GM21737 (cell line): ENCODE results near the gene EXOSC1.
A peak's percentile ranks its signal among the peaks of the same experiment; 100 is the strongest.
"Not testable (repeated sequence)": the region's sequence is repeated elsewhere in the genome, so short reads cannot be mapped to it uniquely, and the experiment has no call there.

Experiments used
- ATAC-seq: cut with Tn5 transposase; IDR thresholded peaks from one replicate; pipeline ENCODE4 v1.9.1; 2021; ENCODE audit warnings: mild to moderate bottlenecking, moderate library complexity; ENCODE audit not compliant: unreplicated experiment

EXOSC1 gene

GRCh38 chr10:97459933-97460332 is 14.1 kb upstream of the EXOSC1 start:
- ATAC-seq, result no peak

- ATAC-seq, result no peak
These were observed 13.3 kb upstream of the EXOSC1 start for GRCh38 chr10:97459111-97459510.

- ATAC-seq, result no peak
These were observed 10.9 kb upstream of the EXOSC1 start for GRCh38 chr10:97456686-97457065.

- ATAC-seq, result no peak
These were observed 10.4 kb upstream of the EXOSC1 start for GRCh38 chr10:97456034-97456685.

GRCh38 chr10:97454330-97455036 is 8.7 kb upstream of the EXOSC1 start:
- no peak for ATAC-seq

GRCh38 chr10:97452352-97452751 is 6.5 kb upstream of the EXOSC1 start:
- ATAC-seq, result no peak

GRCh38 chr10:97451605-97452004 is 5.8 kb upstream of the EXOSC1 start:
- no peak for ATAC-seq

- no peak for ATAC-seq
These were observed 5.0 kb upstream of the EXOSC1 start for GRCh38 chr10:97450828-97451227.

GRCh38 chr10:97445357-97445721 is 467 bp downstream of the EXOSC1 start:
- no peak for ATAC-seq

GRCh38 chr10:97444212-97444611 is 1.6 kb downstream of the EXOSC1 start:
- no peak for ATAC-seq

- no peak for ATAC-seq
These were observed 3.5 kb downstream of the EXOSC1 start for GRCh38 chr10:97442277-97442676.

- no peak for ATAC-seq
These were observed 10.6 kb downstream of the EXOSC1 start for GRCh38 chr10:97435211-97435610.

GRCh38 chr10:97434557-97434956 is 11.2 kb downstream of the EXOSC1 start:
- ATAC-seq, result no peak

GRCh38 chr10:97434055-97434454 is 11.8 kb downstream of the EXOSC1 start:
- no peak for ATAC-seq

GRCh38 chr10:97428572-97428981 is 17.2 kb downstream of the EXOSC1 start:
- no peak for ATAC-seq

GRCh38 chr10:97427571-97428179 is 18.1 kb downstream of the EXOSC1 start:
- no peak for ATAC-seq

GRCh38 chr10:97426776-97427570 is 18.8 kb downstream of the EXOSC1 start:
- ATAC-seq, result no peak

GRCh38 chr10:97425964-97426775 is 19.6 kb downstream of the EXOSC1 start, which contains the start of gene PGAM1:
PGAM1 (plus strand) TSS chr10:97426191; CDS start chr10:97426308, 117 bp downstream.
- ATAC-seq, result peak; percentile 82

GRCh38 chr10:97423757-97424098 is 22.1 kb downstream of the EXOSC1 start:
- not testable (repeated sequence) for ATAC-seq

GRCh38 chr10:97416565-97416964 is 29.2 kb downstream of the EXOSC1 start:
- ATAC-seq, result no peak

- ATAC-seq, result no peak
These were observed 32.9 kb downstream of the EXOSC1 start for GRCh38 chr10:97412891-97413304.
